Mononuclear cell (primary cell): ENCODE data around the gene LRMDA. TPM values are rescaled to one million over a fixed set of nuclear protein-coding genes. Genes with fewer than 3 reads are reported as not detected.

Experiments
- H3K27me3 ChIP-seq: 2 replicates; pipeline ENCODE4 v1.6.0; 2011; ENCODE audit warnings: low read length, control low read depth; ENCODE audit not compliant: insufficient read depth
- H3K4me1 ChIP-seq: 2 replicates; pipeline ENCODE4 v1.5.1; 2011; ENCODE audit warnings: mild to moderate bottlenecking, low read length, control low read depth; ENCODE audit not compliant: insufficient read depth
- H3K4me3 ChIP-seq: 2 replicates; pipeline ENCODE4 v1.5.1; 2011; ENCODE audit warnings: mild to moderate bottlenecking, low read length, moderate library complexity
- H3K9me3 ChIP-seq: 2 replicates; pipeline ENCODE4 v1.5.1; 2011; ENCODE audit warnings: low read depth, mild to moderate bottlenecking, control low read depth, low read length
- total RNA-seq: library from RNA; depleted of rRNA; stranded (reverse); fragments of >200 nt; gene quantifications from one replicate; pipeline ENCODE4 v1.2.3, GENCODE V29; 2012

Gene LRMDA
- total RNA-seq, 1 donor = 7.6 TPM

GRCh38 chr10:75952093-75952492 is 520.7 kb downstream of the LRMDA start:
- H3K9me3 ChIP-seq = no peaks in the 10 kb centered on the region
- no peak overlapping the region for H3K4me3 ChIP-seq
- H3K4me1 ChIP-seq = peaks cover 41% of the 10 kb centered on the region
- no peaks in the 10 kb centered on the region for H3K27me3 ChIP-seq

GRCh38 chr10:75954486-75954885 is 523.1 kb downstream of the LRMDA start:
- H3K4me3 ChIP-seq = no peak overlapping the region
- H3K4me1 ChIP-seq = peaks cover 51% of the 10 kb centered on the region
- no peaks in the 10 kb centered on the region for H3K9me3 ChIP-seq
- H3K27me3 ChIP-seq = no peaks in the 10 kb centered on the region

- Histone ChIP-seq H3K4me1 (peaks cover 57% of the 10 kb centered on the region), H3K9me3 (no peaks in the 10 kb centered on the region), H3K4me3 (no peak overlapping the region), H3K27me3 (no peaks in the 10 kb centered on the region)
These were observed 524.6 kb downstream of the LRMDA start for GRCh38 chr10:75955973-75956502.

GRCh38 chr10:75956624-75957023 is 525.2 kb downstream of the LRMDA start:
- H3K27me3 ChIP-seq = no peaks in the 10 kb centered on the region
- H3K4me3 ChIP-seq = no peak overlapping the region
- no peaks in the 10 kb centered on the region for H3K9me3 ChIP-seq
- peaks cover 57% of the 10 kb centered on the region for H3K4me1 ChIP-seq

- Histone ChIP-seq H3K4me1 (peaks cover 57% of the 10 kb centered on the region), H3K27me3 (no peaks in the 10 kb centered on the region), H3K9me3 (no peaks in the 10 kb centered on the region), H3K4me3 (no peak overlapping the region)
These were observed 526.1 kb downstream of the LRMDA start for GRCh38 chr10:75957314-75958120.

- H3K9me3 ChIP-seq = no peaks in the 10 kb centered on the region
- peaks cover 45% of the 10 kb centered on the region for H3K4me1 ChIP-seq
- no peak overlapping the region for H3K4me3 ChIP-seq
- no peaks in the 10 kb centered on the region for H3K27me3 ChIP-seq
These were observed 527.8 kb downstream of the LRMDA start for GRCh38 chr10:75959209-75959608.

- H3K9me3 ChIP-seq = no peaks in the 10 kb centered on the region
- H3K4me1 ChIP-seq = peaks cover 38% of the 10 kb centered on the region
- H3K4me3 ChIP-seq = no peak overlapping the region
- H3K27me3 ChIP-seq = no peaks in the 10 kb centered on the region
These were observed 528.5 kb downstream of the LRMDA start for GRCh38 chr10:75959912-75960311.

GRCh38 chr10:75962395-75963061 is 531.1 kb downstream of the LRMDA start:
- Histone ChIP-seq H3K4me1 (peaks cover 12% of the 10 kb centered on the region), H3K4me3 (no peak overlapping the region), H3K9me3 (no peaks in the 10 kb centered on the region), H3K27me3 (no peaks in the 10 kb centered on the region)

GRCh38 chr10:75967491-75967890 is 536.1 kb downstream of the LRMDA start:
- Histone ChIP-seq H3K4me1 (no peaks in the 10 kb centered on the region), H3K4me3 (no peak overlapping the region), H3K27me3 (no peaks in the 10 kb centered on the region), H3K9me3 (no peaks in the 10 kb centered on the region)

- Histone ChIP-seq H3K4me1 (no peaks in the 10 kb centered on the region), H3K9me3 (no peaks in the 10 kb centered on the region), H3K27me3 (no peaks in the 10 kb centered on the region), H3K4me3 (no peak overlapping the region)
These were observed 537.6 kb downstream of the LRMDA start for GRCh38 chr10:75969031-75969430.

GRCh38 chr10:75971402-75972211 is 540.2 kb downstream of the LRMDA start:
- Histone ChIP-seq H3K9me3 (no peaks in the 10 kb centered on the region), H3K27me3 (no peaks in the 10 kb centered on the region), H3K4me1 (no peaks in the 10 kb centered on the region), H3K4me3 (no peak overlapping the region)

- Histone ChIP-seq H3K27me3 (no peaks in the 10 kb centered on the region), H3K4me3 (no peak overlapping the region), H3K4me1 (no peaks in the 10 kb centered on the region), H3K9me3 (no peaks in the 10 kb centered on the region)
These were observed 541.3 kb downstream of the LRMDA start for GRCh38 chr10:75972491-75973276.

- Histone ChIP-seq H3K27me3 (no peaks in the 10 kb centered on the region), H3K4me3 (no peak overlapping the region), H3K9me3 (no peaks in the 10 kb centered on the region), H3K4me1 (no peaks in the 10 kb centered on the region)
These were observed 542.7 kb downstream of the LRMDA start for GRCh38 chr10:75974080-75974479.

- no peaks in the 10 kb centered on the region for H3K27me3 ChIP-seq
- H3K4me1 ChIP-seq = no peaks in the 10 kb centered on the region
- no peak overlapping the region for H3K4me3 ChIP-seq
- H3K9me3 ChIP-seq = no peaks in the 10 kb centered on the region
These were observed 545.3 kb downstream of the LRMDA start for GRCh38 chr10:75976681-75977080.
